DMS79 (cell line): ENCODE results near the gene CETN2.
"Not testable (repeated sequence)": the region's sequence is repeated elsewhere in the genome, so short reads cannot be mapped to it uniquely, and the experiment has no call there.

Experiments
- DNase-seq: peaks from one replicate; lab custom pipeline; 2025; lab: John Stamatoyannopoulos, UW

Gene CETN2

DNA sequence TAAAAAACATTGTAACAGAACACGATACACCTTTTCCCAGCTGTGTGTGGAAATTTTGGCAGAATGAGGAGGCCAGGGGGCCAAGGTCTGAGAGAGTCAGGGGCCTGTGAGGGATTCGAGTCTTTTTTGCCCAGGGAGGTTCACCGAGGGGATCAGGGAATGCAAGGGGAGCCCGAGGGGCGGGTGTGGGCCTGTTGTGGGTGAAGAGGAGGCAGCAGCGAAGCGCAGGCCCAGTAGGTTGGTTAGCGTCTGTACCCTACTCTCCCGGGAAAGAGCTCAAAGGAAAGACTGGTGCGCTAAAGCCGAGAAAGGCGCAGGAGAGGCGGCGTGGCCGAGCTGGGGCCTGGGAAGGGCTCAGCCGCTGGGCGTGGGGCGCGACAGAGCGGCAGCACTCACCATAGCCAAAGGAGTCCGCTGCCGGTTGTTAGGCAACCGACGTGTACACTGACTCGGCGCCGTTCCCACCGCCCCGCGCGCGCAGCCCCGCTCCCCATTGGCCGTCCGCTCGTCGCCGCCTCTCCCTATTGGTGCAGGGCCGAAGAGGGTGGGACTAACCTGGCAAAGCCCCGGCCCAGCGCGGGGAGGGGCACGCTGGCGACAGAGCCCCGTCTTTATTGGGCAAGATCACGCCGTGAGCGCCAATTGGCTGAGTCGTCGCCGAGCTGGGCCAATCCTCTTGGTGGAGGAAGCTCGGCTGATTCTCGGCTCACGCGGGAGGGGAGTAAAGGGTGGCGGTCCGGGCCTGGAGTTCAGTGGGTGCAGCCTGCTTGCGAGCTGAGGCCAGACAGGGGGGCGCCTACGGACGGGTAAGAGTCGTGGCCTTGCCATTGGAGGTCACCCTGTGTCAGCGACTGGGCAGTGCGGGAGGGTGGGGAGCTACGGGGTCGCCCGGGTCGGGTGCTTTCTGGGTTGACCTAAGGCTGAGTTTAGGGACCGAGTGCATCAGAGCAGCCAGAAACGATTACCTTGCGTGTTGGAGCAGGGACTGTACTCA lies at the start of gene CETN2, which contains the start of gene NSDHL:
TSS of gene CETN2 (minus strand) at position 446 of the 994 bp plus-strand sequence. CDS start at position 399, 47 bp downstream.
TSS of gene NSDHL (plus strand) at position 752 of the 994 bp plus-strand sequence. CDS start 15,262 bp downstream, outside the sequence.
- peak; percentile 83 for DNase-seq

DNA sequence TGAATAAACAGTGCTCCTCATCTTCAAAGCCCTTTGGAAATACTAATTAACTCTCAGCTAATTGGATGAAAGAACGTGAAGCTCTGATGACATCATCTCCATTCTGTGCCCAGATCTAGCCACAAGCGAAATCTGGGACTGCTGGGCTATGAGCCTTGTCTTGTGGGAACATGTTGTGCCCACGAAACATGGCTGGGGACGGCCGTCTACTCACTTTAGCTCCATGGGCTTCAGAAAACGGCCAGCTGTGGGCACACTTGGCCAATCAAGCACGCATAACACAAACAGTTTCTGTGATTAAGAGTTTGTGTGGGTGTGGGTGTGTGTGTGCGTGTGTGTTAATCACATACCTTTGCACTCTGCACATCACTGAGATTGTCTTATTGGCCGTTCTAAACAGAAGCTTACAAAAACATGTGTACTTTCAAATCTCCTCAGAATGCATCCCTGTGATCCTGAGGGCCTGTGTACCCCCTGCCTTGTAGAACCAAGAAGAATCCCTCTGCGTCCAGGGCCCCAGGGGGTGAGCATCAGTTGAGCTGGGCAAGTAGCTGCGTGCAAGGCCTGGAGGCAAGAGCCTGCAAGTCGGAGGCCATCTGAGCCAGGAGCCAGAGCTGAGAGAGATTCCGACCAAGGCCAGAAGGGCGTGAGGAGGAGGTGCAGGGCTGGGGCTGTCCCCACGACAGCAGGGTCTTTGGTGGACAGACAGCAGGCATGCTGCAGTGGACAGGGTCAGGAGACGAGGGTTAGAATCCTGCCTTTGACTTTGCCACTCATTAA lies 48.6 kb upstream of the CETN2 start:
- no peak for DNase-seq

DNA sequence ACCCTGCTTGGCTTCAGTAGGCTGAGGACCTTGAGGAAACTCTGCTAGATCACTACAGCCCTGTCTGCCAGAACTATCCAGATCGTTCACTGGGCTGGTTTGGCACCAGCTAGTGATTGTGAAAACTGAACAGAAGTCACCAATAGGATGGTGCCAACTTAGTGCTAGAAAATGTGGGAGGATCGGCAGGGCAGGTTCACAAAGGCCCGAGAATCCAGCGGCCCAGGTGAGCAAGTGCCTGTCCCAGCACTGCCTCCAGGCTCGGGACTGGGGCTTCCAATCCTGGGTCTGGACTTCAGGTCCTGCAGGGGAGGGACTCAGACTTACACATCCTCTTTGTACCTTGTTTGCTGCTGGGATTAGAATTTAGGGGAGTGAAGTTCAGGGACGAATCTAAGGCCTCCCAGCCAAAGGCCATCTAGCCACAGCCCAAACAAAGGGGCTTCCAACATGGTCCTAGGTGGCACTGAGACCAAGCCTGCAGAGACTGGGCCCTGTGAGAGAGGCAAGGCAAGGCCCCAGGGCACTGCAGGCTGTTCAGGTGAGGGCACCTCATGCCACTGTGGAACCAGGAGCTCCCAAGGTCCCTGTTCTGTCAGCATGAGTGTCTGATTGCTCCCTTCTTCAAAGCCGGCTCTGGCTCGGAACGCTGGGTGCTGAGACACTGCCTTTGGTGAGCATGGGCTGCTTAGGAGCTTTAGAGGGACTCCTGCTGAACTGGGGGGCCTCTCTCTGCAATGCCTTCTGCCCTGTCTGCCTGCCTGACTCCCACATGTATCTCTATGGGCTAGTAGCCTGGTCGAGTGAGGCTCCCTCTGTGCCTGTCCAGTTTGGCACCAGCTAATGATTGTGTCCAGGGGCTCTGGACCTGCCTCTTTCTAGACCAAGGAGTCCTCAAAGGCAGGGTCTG lies 46.6 kb upstream of the CETN2 start:
- DNase-seq: no peak

DNA sequence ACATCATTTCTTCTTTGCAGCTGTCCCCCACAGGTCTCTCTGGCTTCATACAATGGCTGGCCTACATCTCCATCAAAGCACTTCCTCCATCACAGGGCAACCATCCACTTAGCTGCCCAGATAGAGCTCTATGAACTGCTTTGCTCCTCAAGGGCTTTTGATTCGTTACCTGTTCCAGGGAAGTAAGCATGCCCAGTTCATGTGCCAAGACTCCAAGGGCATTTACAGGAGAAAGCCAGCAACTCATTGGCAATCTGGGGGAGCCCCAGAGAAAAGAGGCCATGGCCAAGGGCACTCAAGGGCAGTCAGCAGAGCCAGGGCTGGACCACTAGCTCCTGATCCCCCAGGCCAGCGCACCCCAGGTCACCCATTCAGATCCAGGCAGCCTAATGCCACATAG lies 42.8 kb upstream of the CETN2 start:
- no peak for DNase-seq

DNA sequence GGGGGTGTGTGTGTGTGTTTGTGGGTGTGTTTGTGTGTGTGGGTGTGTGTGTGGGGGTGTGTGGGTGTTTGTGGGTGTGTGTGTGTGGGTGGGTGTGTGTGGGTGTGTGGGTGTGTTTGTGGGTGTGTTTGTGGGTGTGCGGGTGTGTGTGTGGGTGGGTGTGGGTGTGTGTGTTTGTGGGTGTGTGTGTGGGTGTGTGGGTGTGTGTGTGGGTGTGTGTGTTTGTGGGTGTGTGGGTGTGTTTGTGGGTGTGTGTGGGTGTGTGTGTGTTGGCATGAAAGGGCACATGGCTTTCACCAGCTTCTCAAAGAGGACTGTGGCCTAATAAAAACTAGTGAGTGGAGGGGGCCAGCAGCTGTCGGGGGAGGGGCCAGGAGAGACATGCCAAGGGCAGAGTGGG lies 42.0 kb upstream of the CETN2 start:
- DNase-seq: no peak

DNA sequence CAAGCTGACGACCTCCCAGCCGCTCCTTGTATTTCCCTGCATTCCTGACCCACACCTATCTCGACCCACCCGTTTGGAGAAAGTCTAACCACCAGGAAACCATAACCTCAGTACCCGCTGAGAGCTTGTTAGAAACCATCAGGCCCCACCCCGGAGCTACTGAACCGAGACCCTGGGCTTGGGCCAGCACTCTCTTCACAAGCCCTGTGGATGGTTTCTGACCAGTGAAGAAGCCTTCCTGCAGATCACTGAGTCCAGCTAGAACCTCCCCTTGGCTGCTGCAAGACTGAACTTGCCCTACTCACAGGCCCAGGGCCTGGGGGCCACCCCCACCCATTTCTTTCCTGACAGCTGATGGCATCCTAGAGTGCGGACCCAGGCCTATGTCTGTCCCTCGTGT lies 40.7 kb upstream of the CETN2 start:
- DNase-seq: no peak

DNA sequence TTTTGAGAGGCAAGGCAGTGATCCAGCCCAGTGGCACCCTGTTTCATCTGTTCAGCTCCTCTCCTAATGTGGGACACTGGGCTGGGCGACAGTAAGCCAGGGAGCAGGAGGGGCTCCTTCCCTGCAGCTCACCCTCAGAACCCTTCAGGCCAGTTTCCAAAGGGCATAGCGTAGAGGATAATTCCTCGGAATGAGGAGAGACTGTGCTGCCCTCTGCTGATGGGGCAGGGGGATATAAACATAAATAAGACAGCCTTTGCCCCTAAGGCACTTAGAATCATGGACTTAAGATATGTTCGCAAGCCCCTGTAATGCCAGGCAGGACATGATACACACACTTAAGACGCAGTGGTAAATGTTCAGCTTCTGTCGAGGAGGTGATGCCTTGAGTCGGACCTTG lies 39.4 kb upstream of the CETN2 start:
- DNase-seq: no peak

DNA sequence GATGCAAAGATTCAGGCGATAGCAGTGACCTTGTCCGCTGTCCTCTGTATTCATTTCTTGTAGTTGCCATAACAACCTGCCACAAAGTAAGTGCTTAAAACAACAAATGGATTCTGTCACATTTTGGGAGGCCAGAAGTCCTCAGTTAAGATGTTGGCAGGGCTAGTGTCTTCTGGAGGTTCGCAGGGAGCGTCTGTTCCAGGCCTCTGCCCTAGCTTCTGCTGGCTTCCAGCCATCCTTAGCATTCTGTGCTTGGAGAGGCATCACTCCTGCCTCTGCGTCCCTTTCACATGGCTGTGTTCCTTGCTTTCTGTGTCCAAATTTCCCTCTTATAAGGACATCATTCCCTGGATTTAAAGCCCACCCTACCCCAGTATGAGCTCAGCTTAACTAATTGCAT lies 35.8 kb upstream of the CETN2 start:
- no peak for DNase-seq

DNA sequence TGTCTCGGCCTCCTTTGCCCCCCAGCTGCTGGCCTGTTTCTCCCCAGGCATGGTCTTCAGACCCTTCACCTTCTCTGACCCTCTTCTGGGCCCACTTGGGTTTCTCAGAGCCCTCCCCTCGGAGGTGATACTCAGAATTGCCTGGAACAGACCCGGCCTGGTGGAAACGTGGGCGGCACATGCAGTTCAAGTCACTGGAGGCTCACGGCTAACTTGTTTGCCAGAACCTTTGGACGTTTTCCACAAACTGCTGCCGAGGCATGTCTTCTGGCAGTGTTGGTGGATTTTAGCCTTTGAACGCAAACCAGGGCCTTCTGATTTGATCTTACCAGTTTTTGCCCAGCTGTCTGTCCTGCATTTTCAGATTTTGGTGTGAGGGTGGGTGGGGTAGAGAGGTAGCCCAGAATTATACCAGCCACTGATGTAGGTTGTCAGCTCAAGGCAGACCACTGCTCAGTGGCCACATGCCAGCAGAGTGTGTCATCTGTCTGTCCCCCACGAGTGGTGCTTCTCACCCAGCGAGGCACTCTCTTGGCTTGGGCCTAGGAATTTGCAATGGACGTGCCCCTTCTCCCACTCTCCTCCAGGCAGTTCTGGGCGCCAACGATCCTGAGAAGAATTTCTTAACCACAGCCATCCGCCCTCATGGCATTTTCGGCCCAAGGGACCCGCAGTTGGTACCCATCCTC lies 34.8 kb upstream of the CETN2 start:
- DNase-seq: no peak

DNA sequence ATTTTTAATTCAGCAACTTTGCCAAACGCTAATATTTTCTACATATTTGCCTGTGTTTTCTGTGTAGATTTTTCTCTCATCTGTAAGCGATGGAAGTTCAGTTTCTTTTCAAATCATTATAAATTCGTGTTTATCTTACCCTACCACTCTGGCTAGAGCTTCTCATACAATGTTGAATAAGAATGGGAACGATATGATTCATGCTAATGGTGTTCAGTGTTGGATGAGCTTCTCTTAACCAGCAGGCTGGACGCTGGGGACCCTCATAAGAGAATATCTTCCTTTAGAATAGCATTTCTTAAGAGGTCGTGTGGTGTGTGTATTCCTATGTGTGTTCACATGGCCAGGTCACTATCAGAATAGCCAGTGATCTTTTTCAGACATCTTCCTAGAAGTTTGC lies 31.3 kb upstream of the CETN2 start:
- no peak for DNase-seq

DNA sequence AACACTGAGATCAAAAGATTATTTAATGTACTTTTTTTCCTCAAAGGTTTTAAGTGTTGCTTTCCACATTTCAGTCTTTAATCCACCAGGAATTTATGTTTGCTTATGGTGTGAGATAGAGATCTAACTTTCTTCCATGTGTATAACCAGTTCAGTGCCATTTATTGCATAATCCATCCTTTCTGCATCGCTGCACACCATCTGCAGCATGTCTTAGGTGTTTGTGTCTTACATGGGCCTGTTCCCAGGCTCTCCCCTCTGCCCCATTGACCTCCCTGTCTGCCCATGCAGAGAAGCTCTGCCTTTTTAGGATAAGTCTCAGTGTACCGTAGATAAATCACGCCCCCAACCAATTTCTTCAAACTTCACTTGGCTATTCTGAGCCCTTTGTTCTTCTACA lies 30.6 kb upstream of the CETN2 start:
- DNase-seq: no peak

DNA sequence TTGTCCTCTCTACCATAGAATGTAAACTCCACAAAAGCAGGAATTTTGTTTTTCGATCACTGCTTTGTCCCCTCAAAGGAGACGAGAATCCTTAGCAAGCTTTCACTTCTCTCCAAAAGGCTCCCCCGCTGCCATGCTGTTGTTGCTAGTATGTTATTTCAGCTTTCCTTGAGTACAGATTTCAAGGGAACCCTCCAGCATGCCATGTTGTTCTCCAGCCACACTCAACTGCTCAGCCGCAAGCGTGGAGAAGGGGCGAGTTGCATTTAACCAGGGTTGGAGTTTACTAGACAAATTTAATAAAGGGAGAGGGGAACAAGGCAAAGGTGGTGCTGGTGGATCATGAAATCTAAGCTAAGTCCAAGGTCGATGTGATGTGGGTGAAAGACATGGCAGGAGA lies 23.4 kb upstream of the CETN2 start:
- DNase-seq: no peak

DNA sequence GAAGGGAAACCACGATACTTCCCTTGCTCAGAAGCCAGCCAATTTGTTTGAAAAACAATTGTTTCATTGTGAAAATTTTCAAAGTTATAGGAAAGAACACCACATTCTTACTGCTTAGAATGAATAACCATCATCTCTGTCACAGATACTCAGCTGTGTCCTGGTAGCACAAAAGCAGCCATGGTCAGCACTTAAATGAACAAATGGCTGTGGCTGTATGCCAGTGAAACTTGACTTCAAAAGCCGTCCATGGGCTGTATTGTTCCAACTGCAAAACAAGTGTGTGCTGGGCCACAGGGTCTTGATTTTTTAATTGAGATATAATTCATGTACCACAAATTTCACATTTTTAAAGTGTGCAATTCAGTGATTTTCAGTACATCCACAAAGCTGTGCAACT lies 19.9 kb upstream of the CETN2 start:
- DNase-seq: no peak

DNA sequence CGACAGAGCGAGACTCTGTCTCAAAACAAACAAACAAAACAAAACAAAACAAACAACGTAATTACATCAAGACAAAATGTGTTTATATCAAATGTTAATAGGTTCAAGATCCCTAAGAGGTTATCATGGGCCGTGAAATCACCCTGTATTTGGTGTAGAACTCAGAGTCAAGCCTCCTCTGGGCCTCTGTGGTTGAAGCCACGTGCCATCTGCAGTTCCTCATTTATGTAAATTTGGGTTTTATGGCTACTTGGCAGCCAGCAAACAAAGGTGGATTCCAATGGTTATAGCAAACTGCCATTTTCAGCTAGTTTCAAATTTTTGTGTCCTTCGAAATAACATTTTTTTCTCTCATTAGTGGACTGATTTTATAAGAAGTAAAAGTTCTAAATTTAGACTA lies 16.7 kb upstream of the CETN2 start:
- DNase-seq: no peak

DNA sequence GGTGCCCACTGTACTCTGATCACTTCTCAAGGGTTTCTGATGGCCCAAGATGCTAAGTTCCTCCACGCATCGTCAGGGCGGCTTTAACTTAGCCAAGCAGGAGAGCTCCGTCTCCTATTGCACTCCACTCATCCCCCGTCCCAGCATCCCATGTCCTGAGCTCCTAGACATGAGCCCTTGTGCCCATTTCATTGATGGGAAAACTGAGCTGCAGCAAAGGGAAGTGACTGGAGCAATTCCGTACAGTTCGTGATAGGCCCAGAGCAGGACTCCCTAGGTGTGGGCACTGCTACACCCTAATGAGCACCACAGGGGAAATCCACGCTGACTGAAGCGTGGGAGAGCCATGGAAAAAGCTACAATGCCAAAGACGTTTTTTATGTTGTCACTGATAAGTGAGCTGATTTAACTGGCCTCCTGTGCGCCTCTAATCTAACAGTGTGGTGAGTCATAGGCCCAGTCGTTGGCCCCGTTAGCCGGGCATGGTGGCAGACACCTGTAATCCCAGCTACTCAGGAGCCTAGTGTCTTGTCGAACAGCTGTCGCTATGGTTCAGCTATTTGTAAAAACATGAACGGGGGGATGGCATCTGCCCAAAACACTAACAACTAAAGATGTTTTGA lies 15.2 kb upstream of the CETN2 start:
- no peak for DNase-seq

DNA sequence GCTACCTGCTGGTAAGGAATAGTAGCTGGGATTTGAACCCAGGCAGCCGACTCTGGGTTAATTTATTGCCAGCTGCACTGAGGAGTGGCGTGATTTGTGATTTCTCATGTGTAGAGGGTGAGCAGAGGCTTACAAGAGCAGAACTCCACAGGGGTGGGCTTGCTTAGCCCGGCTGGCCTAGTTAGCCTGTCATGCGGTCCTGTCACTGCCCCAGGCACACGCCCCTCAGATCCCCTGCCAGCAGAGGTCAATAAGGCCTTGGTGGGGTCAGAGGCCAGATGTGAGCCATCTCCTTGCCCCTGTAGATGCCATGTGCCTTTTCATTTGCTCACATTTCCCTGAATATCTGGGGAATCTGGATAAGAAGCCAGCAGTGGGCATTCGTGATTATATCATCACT lies 13.7 kb upstream of the CETN2 start:
- no peak for DNase-seq

DNA sequence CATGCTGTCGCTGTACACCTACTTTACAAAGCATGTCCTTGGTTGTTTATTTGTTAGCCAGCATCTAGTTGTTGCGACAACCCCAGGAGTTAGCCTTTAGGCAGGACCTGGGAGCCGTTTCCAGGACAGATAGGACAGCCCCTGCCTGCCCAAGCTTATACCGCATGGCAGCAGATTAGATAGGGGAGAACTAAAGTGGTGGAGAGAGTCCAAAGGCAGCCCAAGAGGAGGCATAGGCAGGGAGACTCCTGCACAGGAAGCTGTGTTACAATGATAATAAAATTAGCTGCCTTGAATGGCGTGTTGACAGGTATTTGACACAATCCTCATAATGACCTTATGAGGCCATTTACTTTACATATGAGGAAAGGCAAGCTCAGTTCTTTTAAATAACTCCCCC lies 13.3 kb upstream of the CETN2 start:
- no peak for DNase-seq

DNA sequence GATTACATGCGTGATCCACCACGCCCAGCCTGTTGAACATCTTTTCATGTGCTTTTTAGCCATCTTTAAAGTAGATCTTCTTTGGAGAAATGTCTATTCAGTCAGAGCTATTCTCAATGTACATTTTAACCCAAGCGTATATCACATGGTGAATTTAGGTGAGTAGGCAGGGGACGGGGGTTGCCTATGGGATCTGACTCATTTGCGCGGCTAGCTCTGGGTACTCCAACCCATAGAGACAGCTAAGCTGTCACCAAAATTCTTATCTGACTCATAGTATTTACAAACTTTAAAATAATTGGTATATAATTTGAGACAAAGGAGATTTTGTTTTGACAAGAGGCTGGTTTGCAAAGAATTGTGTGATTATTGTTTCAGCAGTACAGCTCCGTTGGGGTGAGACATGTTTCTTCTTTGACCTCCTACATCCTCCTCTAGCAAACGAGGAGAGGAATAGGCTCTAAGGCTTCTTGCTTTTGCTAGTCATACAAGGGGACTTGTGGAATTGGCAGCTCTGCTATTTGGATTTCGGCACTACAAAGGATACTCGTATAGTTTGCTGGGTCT lies 12.3 kb upstream of the CETN2 start:
- no peak for DNase-seq

DNA sequence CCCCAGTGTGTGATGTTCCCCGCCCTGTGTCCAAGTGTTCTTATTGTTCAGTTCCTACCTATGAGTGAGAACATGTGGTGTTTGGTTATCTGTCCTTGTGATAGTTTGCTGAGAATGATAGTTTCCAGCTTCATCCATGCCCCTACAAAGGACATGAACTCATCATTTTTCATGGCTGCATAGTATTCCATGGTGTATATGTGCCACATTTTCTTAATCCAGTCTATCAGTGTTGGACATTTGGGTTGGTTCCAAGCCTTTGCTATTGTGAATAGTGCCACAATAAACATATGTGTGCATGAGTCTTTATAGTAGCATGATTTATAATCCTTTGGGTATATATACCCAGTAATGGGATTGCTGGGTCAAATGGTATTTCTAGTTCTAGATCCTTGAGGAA lies 4.9 kb upstream of the CETN2 start:
- DNase-seq: not testable (repeated sequence)

DNA sequence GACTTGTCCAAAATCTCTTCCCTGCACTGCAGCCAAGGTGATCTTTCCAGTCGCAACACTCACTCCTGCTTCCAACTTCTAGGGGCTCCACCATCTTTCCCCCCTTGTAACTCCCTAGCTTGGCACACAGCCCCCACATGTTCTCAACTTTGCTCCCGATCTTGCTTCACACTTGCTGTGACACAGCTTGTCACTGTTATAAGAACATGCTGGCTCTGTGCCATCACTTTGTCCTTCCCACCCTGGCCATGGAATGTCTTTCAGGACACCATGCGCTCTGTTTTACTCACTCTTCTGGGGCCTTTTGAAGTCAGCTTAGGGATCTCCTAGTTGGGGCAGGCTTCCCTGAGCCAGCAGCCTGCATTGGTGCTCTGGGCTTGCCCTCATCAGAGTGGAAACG lies 2.8 kb upstream of the CETN2 start:
- DNase-seq: no peak

DNA sequence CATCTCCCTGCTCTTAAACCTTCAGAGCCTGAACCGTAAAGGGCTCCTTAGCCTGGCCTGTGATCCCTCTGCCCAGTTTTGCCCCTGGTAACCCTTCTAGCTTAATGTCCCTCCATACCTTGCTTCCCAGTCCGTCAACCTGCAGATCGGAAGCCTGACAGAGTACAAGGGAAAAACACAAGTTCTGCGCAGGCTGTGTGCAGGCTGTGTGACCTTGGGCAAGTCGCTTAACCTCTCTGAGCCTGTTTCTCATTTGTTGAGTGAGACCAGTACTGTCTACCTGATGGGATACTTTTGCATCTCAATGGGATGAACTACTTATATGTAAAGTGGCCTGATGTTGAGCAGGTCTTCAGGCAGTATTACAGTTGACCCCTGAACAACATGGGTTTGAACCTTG lies 2.0 kb upstream of the CETN2 start:
- DNase-seq: no peak
